Posterior cingulate gyrus (tissue), 11 donors: ENCODE measurements around the gene ARHGAP40.

Source experiments
- DNase-seq, 10 donors: peaks; one replicate each; pipeline versions ENCODE4 v3.0.0 to v3.0.0-alpha.2; 2020 to 2021; ENCODE audit warnings: mixed read lengths in 3 of 10
- intact Hi-C: fragments of 100-400 bp; cut with DNase I; formaldehyde crosslinking; loops from one replicate; pipeline ENCODE4 v1.15.1; 2023

Gene ARHGAP40

DNA sequence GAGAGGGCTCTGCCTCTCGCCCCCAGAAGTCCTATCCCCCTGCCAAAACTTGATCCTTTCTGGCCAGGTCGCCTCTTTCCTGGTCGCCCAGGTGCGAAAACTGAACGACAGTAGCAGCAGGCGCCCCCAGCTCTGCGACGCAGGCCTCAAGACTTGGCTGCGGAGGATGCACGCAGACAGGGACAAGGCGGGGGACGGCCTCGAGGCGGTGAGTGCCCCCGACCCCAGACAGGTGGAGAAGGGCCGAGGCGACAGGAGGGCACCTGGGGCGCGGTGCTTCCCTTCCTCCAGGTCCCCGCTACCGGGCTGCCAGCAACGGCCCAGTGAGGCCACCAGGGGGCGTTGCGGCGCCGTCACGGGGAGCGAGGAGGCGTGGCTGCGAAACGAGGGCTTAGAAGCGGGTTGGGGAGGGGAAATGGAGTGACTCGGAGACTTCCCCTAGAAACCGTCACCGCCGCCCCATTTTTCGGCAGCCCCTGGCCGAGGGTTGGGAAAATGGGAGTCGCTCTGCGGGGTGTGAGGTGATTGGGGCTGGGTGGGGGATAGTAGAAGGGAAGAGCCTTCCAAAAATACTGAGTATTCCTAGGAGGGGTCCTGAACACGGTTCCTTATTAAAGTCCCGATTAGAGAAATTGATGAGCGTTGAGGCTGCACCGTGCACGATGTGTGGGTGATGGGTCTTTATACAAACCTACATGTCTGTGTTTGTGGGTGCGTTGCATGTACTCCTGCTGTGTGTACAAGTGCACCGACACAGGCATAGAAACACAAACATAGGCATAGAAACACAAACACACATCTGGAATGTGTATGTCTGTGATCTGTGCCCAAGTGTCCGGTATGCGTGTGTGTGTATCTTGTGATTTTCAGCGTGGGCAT is 44.6 kb downstream of the ARHGAP40 start:
- DNase-seq = peak; percentile 63 to 97 (median 82)
- intact Hi-C loops = loop anchor here (1.0 to 5.0 kb wide), 3 partner anchors 86 to 247 kb away; no protein-coding TSS in a partner anchor

DNA sequence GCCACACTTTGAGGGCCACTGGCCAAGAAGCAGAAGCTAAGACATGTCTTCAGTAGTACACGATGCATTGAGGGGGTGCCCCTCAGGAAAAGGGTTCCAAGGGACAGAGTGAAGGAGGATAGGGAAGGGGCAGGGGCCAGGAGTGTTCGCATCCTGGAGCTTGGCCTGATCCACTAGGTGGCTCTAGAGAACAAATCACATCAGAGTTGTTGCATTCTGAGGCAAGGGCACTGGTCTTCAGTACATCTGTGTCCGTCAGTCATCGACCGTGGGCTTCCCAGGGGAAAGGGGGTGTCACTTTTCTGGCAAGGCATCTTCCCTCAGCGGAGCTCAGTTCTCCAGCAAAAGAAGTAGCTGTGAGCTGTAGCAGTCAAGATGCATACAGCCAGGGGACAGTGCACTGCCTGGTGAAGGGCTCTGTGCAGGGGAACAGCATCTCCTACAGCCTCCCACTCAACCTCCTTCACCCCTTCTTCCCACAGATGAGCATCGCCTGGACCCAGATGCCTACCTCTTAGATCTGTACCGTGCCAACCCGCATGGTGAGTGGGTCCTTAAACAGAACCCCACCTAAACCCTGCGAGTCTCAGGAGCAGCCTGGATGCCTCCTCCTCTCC is 47.8 kb downstream of the ARHGAP40 start:
- peak in 5 of 10 donors; percentile 15 to 89 (median 42) for DNase-seq
- intact Hi-C loops = loop anchor here (2.0 to 5.0 kb wide), 2 partner anchors 83 to 399 kb away; no protein-coding TSS in a partner anchor

DNA sequence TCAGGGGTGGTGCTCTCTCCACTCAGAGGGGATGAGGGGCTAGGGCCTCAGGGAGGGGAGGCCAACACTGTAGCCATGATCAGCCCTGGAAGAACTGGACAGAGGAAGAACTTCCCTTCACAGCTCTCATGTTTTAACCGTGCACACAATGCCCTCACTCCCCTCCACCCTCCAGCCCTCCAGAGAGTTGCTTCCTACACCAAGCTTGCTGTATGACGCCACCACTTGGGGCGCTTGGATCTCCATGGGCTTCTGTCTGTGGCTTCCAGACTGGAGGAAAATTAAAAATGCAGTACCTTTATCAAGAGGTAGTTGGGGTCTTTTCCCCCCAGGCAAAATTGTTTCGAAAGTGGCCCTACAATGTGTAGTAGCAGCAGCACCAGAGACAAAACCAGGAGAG is 48.4 kb downstream of the ARHGAP40 start:
- DNase-seq = peak in 1 of 10 donors; percentile 38
- intact Hi-C loops = no loop called here

DNA sequence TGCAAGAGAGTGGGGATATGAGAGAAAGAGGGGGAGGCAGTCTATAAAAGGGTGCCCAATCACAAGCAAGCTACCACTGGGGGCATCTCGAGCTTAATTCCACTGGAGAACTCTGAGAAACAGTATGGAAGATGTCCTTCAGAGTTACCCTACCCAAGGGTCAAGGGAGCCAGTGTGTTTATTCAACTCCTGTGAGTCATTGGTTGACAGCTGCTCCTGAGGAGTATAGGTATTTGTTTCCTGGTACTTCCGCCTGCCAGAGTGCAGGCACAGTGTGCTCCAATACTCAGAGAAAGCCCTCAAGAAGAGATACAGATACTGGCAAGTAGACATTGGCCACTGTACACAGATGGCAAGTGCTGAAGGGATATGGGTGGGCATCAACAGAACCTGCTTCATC is 49.5 kb downstream of the ARHGAP40 start:
- intact Hi-C loops = no loop called here
- DNase-seq = no peak

DNA sequence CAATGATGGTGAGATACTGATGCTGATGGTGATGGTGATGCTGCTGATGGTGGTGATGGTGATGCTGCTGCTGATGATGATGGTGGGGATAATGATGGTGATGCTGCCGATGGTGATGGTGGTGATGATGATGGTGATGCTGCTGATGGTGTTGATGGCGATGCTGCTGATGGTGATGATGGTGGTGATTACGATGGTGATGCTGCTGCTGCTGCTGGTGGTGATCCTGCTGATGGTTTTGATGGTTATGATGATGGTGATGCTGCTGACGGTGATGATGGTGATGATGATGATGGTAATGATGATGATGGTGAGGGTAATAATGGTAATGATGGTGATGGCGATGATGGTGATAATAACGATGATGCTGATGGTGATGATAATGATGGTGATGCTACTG is 50.0 kb downstream of the ARHGAP40 start:
- no peak for DNase-seq
- intact Hi-C loops = no loop called here

DNA sequence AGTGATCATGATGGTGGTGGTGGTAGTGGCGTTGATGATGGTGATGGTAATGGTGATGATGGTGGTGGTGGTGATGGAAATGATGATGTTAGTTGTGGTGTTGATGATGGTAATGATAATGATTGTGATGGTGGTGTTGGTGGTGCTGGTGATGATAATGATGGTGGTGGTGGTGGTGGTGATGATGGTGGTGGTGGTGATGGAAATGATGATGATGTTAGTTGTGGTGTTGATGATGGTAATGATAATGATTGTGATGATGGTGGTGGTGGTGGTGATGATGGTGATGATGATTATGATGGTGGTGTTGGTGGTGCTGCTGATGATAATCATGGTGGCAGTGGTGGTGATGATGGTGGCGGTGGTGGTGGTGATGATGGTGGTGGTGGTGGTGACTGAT is 51.4 kb downstream of the ARHGAP40 start:
- DNase-seq = no peak
- intact Hi-C loops = no loop called here

DNA sequence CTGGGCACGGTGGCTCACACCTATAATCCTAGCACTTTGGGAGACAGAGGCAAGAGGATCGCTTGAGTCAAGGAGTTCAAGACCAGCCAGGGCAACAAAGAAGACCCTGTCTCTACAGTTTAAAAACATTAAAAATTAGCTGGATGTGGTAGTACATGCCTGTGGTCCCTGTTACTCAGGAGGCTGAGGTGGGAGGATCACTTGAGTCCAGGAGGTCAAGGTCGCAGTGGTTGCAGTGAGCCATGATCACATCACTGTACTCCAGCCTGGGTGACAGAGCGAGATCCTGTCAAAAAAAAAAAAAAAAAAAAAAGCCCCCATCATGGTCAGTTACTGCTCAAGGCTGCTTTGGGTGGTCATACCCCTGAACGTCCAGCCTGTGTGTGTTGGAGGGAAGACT is 55.8 kb downstream of the ARHGAP40 start:
- peak in 1 of 10 donors; percentile 2 for DNase-seq
- intact Hi-C loops = no loop called here

DNA sequence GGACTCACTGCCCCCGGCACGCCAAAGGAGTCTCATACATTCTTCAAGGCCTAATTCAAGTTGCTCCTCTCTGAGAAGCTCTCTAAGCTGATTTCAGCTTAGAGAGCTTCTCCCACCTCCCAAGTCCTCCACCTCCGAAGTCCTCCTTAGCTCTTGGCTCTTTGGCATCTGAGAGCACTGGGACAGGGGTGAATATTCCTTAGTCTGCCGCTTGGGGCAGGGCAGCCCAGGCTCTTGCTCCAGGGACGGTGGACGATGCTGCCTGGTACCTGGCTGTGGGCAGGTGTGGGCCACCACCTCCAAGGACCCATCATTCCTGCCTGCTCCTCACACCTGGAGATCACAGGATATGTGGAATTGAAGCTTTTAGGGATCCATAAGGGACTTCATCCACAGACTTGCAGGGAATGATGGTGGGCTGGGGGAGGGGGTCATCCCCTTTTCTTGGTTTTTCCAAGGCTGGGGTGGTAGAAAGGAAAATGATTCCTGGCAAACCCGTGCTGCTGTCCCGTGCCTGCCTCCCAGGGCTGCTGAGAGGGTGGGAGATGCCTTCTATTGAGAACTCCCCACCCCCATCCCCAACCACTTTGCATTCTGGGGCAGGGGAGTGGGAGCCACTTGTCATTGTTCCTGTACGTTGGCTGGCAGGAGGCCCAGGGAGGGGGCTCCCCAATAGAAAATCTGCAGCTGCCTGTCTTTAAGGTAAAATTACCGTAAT is 57.4 kb downstream of the ARHGAP40 start:
- peak in 4 of 10 donors; percentile 25 to 90 (median 52) for DNase-seq
- intact Hi-C loops = no loop called here

DNA sequence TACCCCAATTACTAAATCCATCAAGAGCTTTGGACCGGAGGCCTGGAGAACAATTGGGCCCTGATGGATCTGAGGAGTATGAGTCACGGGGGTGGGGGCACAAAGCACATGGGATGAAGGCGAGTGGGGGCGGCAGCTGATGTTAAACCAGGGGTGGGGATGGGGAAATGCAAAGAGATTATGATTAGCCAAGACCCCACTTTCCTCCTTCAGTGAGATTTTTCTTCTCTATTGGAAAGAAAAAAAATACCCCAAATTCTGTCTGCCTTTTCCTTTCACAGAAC is 57.9 kb downstream of the ARHGAP40 start:
- no peak for DNase-seq
- intact Hi-C loops = no loop called here

DNA sequence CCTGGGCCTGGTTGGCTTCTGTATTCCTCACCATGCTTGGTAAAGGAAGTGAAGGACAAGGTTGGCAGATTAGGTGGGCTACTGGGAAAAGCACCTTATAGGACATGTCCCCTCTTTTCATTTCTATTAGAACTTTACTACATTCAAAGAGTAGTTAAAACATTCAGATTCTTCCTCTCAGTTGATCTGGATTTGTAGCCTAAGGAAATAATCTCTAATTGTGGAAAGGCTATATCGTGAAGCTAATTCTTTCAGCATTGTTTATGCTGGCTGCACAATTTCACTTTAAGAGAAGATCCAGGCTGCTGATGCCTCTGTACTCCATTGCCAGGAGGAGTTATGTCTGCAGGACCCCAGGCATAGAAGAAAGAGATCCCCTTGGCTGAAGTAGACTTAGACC is 58.8 kb downstream of the ARHGAP40 start:
- DNase-seq = no peak
- intact Hi-C loops = no loop called here

DNA sequence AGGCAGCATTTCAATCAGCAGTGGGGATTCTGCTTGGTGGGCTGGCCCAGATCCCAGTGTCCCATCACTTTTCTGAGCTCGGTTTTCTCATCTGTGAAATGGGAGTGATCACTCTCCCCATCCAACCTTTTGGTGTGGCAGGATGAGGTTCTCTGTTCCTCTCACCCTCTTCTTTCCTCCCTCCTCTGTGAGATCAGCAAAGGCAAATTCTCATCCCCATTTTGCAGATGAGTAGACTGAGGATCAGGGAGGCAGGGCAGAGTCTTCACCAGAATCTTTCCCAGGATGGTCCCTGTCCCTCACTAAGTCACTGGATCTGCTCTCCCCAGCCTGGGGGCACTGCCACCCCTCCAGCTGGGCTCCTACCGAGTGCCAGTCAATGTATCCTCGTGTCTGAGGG is 62.1 kb downstream of the ARHGAP40 start:
- DNase-seq = no peak
- intact Hi-C loops = no loop called here

DNA sequence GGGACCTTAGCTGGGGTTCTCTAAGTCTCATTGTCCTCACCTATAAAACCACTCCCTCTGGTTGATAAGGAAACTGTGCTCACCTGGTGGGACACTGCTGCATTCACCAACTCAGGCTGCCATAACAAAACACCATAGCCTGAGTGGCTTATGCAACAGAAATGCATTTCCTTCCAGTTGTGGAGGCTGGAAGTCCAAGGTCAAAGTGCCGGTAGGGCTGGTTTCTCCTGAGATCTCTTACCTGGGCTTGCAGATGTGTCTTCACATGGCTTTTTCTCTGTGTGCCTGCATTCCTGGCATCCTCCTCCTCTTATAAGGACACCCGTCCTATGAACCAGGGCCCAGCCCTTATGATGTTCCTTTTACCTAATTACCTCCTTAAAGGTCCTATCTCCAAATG is 62.7 kb downstream of the ARHGAP40 start:
- DNase-seq = no peak
- intact Hi-C loops = no loop called here

DNA sequence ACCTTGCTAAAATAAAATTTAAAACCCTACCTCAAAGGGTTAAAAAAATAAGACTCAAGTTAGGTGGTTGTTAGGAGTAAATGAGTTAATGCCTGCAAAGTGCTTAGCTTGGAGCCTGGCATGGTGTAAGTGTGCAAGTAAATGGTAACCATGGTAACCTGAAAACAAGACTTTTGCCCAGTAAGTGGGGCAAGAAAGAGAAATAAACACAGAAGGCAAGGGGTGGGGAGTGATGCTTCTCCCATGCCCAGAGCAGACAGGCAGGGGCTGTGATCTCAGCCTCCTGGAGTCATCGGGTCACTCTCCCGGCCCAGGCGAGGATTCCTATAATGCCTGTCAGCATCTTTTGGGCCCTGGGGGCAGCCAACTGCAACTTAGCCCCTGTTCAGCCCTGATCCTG is 63.5 kb downstream of the ARHGAP40 start:
- intact Hi-C loops = no loop called here
- DNase-seq = no peak

DNA sequence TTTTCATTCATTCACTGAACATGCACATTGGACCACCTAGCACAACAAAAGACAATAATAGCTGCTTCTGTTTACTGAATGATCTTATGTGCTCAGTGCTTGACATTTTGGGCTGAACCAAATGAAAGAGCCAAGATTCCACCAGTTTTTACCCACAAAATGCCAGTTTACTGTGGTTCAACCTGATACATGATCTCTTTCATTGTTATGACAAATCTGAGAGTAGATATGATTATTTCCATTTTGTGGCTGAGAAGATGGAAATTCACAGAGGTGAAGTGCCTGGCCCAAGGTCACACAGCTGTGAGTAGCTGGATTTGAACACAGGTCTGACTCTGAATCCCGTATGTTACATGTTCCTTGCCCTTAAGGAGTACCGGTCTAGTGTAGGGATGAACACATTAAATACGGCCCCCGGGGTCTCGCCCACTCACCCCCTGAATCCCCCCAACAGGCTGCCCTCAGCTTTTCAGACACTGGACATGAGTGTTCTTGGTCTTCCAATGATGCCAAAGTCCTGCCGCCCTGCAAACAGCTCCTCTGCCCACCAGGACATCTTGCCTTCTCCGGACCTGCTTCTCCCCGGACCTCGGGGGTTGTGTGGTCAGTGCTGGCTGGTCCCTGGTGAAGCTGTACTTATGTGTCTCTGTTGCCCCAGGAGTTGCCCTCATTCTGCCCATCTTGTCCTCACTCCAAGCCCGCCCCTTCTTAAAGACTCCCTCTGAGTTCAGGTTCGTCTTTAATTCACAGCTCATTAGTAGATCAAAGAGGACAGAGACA is 64.1 kb downstream of the ARHGAP40 start:
- intact Hi-C loops = no loop called here
- no peak for DNase-seq

DNA sequence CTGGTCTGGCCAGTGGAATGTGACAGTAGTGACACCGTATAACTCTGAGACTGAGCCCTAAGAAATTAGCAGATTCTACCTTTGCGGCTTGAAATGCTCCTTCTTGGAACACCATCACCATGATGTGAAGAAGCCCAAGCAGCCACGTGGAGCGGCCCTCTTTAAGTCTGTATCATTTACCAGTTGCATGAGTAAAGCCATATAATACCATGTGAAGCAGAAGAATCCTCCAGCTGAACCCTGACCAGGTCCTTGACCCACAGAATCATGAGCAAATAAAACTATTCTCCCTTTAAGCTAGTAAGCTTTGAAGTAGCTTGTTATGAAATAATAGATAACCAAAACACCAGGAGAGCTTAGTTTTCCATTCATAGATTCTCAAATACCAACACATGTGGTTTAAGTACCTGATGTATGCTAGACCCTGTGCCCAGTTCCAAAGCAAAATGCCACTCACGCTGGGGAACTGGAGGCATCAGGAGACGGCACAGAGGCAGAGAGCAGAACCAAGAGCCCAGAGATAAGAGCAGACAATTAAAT is 65.9 kb downstream of the ARHGAP40 start:
- intact Hi-C loops = no loop called here
- no peak for DNase-seq

DNA sequence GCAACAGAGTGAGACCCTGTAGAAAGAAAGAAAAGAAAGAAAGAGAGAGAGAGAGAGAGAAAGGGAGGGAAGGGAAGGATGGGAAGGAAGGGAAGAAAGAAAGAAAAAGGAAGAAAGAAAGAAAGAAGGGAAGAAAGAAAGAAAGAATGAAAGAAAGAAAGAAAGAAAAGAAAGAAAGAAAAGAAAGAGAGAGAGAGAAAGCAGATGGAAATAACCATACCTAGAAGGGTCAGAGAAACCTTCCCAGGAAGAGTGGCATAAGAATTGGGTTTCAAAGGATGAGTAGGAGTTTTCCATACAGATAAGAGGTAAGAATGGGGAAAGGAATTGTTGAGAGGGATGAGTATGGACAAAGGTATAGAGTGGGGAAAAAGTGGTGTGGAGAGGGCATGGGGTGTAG is 68.1 kb downstream of the ARHGAP40 start:
- no peak for DNase-seq
- intact Hi-C loops = no loop called here

DNA sequence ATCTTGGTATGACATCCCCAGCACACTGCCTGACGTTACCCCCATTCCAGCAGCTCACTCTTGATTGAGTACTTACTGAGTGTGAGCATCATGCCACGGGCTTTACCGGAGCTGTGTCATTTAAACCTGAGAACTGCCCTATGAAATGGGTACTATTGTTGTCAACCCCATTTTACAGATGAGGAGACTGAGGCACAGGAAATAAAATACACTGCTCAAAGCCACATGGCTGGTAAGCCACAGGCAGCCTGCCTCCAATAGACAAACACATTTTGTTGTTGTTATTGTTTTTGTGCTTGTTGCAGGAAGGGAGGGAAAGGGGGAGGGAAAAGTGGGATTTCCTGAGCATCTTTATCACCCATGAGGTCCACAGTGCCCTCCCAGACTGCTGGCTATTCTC is 69.2 kb downstream of the ARHGAP40 start:
- no peak for DNase-seq
- intact Hi-C loops = no loop called here

DNA sequence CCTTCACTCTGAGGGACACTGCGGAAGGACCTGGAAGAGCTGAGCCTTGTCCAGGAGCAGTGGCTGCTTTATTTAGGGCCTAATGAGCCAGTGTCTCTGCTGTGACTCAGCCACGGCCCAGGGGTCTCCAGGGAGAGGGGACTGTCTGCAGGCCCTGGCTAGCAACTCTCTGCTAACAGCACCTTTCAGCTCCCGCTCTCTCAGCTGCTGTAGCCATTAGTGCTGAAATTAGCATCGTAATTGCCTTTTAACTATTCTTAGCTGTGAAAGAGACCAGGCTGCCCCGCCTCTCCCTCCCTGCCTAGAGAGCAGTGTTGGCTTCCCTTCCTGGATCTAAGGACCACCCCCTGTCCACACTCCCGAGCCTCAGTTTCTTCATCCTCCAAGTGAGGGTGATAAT is 69.6 kb downstream of the ARHGAP40 start:
- intact Hi-C loops = no loop called here
- DNase-seq = no peak

DNA sequence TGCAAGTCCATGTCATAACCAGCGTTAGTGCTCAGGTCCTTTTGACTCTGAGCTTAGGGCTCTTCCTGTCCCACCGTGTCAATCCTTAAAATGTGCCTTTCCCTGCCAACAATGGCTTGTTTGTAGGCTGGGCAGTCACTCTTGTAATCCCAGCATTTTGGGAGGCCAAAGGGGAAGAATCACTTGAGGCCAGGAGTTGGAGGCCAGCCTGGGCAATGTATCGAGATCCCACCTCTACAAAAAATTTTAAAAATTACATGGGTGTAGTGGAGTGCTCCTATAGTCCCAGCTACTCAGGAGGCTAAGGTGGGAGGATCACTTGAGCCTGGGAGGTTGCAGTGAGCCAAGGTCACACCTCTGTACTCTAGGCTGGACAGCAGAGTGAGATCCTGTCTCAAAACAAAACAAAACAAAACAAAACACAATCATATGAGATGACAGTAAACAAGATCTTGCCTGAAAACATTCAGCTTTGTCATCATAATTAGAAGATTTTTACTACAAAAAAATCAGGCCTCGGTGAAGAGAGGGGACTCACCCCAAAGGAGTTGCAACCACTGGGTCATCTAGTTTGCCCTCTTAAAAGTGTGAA is 70.2 kb downstream of the ARHGAP40 start:
- intact Hi-C loops = no loop called here
- DNase-seq = no peak

DNA sequence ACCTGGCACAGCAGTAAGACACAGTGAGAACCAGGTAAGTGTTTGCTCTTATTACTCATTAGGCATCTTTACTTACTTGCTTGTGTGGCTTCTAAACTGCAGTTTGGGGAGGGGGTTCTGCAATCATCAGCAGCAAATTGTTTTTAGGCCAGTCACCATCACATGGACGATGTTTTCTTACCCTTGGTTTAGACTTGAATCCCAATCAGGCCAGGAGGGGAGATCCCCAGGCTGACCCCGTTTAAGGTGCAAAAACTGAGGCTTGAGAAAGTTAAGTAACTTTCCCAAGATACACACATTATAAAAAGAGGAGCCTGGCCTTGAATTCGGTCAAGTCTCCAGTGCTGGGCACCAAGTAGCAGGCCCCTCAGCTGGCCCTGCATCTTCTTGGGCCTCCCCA is 70.9 kb downstream of the ARHGAP40 start:
- intact Hi-C loops = no loop called here
- no peak for DNase-seq
